HCT116 (cell line): ENCODE results near the gene F2RL3. TPM values are rescaled to one million over a fixed set of nuclear protein-coding genes. Genes with fewer than 3 reads are reported as not detected.

Experiments used
- ATAC-seq: fragments of 200-7000 bp; cut with Tn5 transposase; 2 replicates; pipeline ENCODE4 v1.9.1; 2020; ENCODE audit warnings: mild to moderate bottlenecking, moderate library complexity
- BruUV-seq: library from RNA; stranded (reverse); fragments of 400-500 nt; replicated peaks from 2 replicates; lab custom pipeline; 2021; lab: Mats Ljungman, UMichigan
- CTCF ChIA-PET: fragments of 300-600 bp; sonication (Branson Sonifier 250); formaldehyde crosslinking; loops from one replicate; lab custom pipeline; 2021; ENCODE audit warnings: antibody characterized with exemption; lab: Charles Lee
- POLR2A ChIA-PET: fragments of 300-600, 350-600 bp; sonication (Branson Sonifier 250); formaldehyde crosslinking; loops from one replicate; lab custom pipeline; 2021; ENCODE audit warnings: antibody characterized with exemption; lab: Charles Lee
- RAD21 ChIA-PET, 2 experiments: fragments of 300-600 bp; sonication (Branson Sonifier 250); formaldehyde crosslinking; loops; one replicate each; lab custom pipeline; 2023; ENCODE audit warnings: low total read pairs in 2 of 2; ENCODE audit not compliant: uncharacterized antibody in 2 of 2, unreplicated experiment in 2 of 2, low non-redundant PET in 1 of 2; lab: Charles Lee
- DNase-seq: peaks from one replicate; pipeline ENCODE4 v3.0.0-alpha.2; 2010; ENCODE audit warnings: low read depth, low spot score
- H2AFZ ChIP-seq: fragments of 200-600 bp; shearing (Covaris generic), sonication (generic); 2 replicates; pipeline ENCODE4 v1.6.1; 2017; ENCODE audit warnings: low read depth, mixed run types, mixed read lengths, antibody characterized with exemption, low read length; ENCODE audit not compliant: poor library complexity, severe bottlenecking
- H3K27ac ChIP-seq: 2 replicates; pipeline ENCODE4 v1.5.1; 2012; ENCODE audit warnings: low read depth, low read length
- H3K27me3 ChIP-seq: fragments of 200-600 bp; sonication (generic); 2 replicates; pipeline ENCODE4 v1.6.1; 2016; ENCODE audit warnings: mixed run types, low read length, mixed read lengths; ENCODE audit not compliant: insufficient read depth
- H3K36me3 ChIP-seq, 2 experiments: fragments of 200-500 bp in 1 of 2; fragments of 200-600 bp in 1 of 2; sonication (Bioruptor generic) in 1 of 2; sonication (generic) in 1 of 2; 2 replicates each; pipeline versions ENCODE4 v1.5.1 to v1.6.1; 2014 to 2016; ENCODE audit warnings: low read length in 2 of 2, inconsistent platforms in 1 of 2, mixed read lengths in 1 of 2, mixed run types in 1 of 2; ENCODE audit not compliant: insufficient read depth in 2 of 2, control insufficient read depth in 1 of 2
- H3K4me1 ChIP-seq, 2 experiments: fragments of 200-600 bp in 1 of 2; sonication (generic) in 1 of 2; 2 replicates each; pipeline versions ENCODE4 v1.5.1 to v1.6.1; 2012 to 2017; ENCODE audit warnings: low read length in 2 of 2, inconsistent platforms in 1 of 2, mild to moderate bottlenecking in 1 of 2, mixed read lengths in 1 of 2, mixed run types in 1 of 2, moderate library complexity in 1 of 2; ENCODE audit not compliant: insufficient read depth in 2 of 2, control insufficient read depth in 1 of 2
- H3K4me2 ChIP-seq: fragments of 200-600 bp; sonication (generic); 2 replicates; pipeline ENCODE4 v1.6.1; 2017; ENCODE audit warnings: mixed run types, low read length, mixed read lengths
- H3K4me3 ChIP-seq, 2 experiments: fragments of 200-600 bp in 1 of 2; sonication (generic) in 1 of 2; replicated peaks in 1 of 2; 2 replicates each; pipeline ENCODE4 v1.5.1; 2011 to 2016; ENCODE audit warnings: low read length in 2 of 2, control low read depth in 1 of 2, low read depth in 1 of 2, mild to moderate bottlenecking in 1 of 2, mixed read lengths in 1 of 2, mixed run types in 1 of 2
- H3K79me2 ChIP-seq: fragments of 200-600 bp; sonication (generic); 2 replicates; pipeline ENCODE4 v1.6.1; 2017; ENCODE audit warnings: mild to moderate bottlenecking, mixed run types, low read length, moderate library complexity, mixed read lengths; ENCODE audit not compliant: insufficient read depth
- H3K9ac ChIP-seq: fragments of 200-600 bp; sonication (generic); 2 replicates; pipeline ENCODE4 v1.6.1; 2016; ENCODE audit warnings: low read length, mixed read lengths
- H3K9me2 ChIP-seq: fragments of 200-600 bp; sonication (generic), shearing (Covaris generic); 2 replicates; pipeline ENCODE4 v1.6.1; 2017; ENCODE audit warnings: mixed run types, mild to moderate bottlenecking, moderate library complexity; ENCODE audit not compliant: insufficient read depth
- H3K9me3 ChIP-seq, 2 experiments: fragments of 200-500 bp in 1 of 2; fragments of 200-600 bp in 1 of 2; sonication (Bioruptor generic) in 1 of 2; sonication (generic) in 1 of 2; 2 replicates each; pipeline ENCODE4 v1.6.1; 2014 to 2017; ENCODE audit warnings: low read length in 2 of 2, mixed read lengths in 2 of 2, inconsistent platforms in 1 of 2, low read depth in 1 of 2, mild to moderate bottlenecking in 1 of 2, mixed run types in 1 of 2, moderate library complexity in 1 of 2; ENCODE audit not compliant: control insufficient read depth in 1 of 2, insufficient read depth in 1 of 2
- H4K20me1 ChIP-seq: fragments of 200-600 bp; sonication (generic), shearing (Covaris generic); 2 replicates; pipeline ENCODE4 v1.6.1; 2017; ENCODE audit warnings: mixed run types, mild to moderate bottlenecking, moderate library complexity; ENCODE audit not compliant: insufficient read depth
- CBX3 ChIP-seq: IDR thresholded peaks from 2 replicates; pipeline ENCODE4 v1.6.1; 2012; ENCODE audit warnings: low read depth
- CEBPB ChIP-seq: IDR thresholded peaks from 2 replicates; pipeline ENCODE4 v1.6.1; 2012; ENCODE audit warnings: low read depth
- ELF1 ChIP-seq: IDR thresholded peaks from 2 replicates; pipeline ENCODE4 v1.6.1; 2012; ENCODE audit warnings: low read depth, borderline replicate concordance
- POLR2A ChIP-seq: IDR thresholded peaks from 2 replicates; pipeline ENCODE4 v1.7.0; 2011; ENCODE audit warnings: borderline replicate concordance; ENCODE audit not compliant: insufficient read depth, insufficient read length; ENCODE audit errors: extremely low read depth
- TCF7L2 ChIP-seq: IDR thresholded peaks from 2 replicates; pipeline ENCODE4 v1.7.0; 2011; ENCODE audit warnings: borderline replicate concordance, inconsistent platforms; ENCODE audit not compliant: insufficient read depth, insufficient read length; ENCODE audit errors: extremely low read depth
- YY1 ChIP-seq: IDR thresholded peaks from 2 replicates; pipeline ENCODE4 v1.6.1; 2011; ENCODE audit warnings: low read length, low read depth, moderate library complexity, mild to moderate bottlenecking; ENCODE audit not compliant: insufficient replicate concordance; ENCODE audit errors: extremely low read depth
- ZBTB33 ChIP-seq: IDR thresholded peaks from 2 replicates; pipeline ENCODE4 v1.6.1; 2011; ENCODE audit warnings: mild to moderate bottlenecking, low read length, moderate library complexity; ENCODE audit not compliant: insufficient replicate concordance; ENCODE audit errors: extremely low read depth
- ZNF274 ChIP-seq: fragments of 200-500 bp; sonication (Bioruptor generic); IDR thresholded peaks from 2 replicates; pipeline ENCODE4 v1.6.1; 2014; ENCODE audit warnings: mild to moderate bottlenecking, low read depth, low read length, inconsistent platforms
- intact Hi-C: fragments of 100-400 bp; cut with micrococcal nuclease; formaldehyde crosslinking; loops from 2 replicates; pipeline ENCODE4 v1.10.0; 2022
- total RNA-seq: library from RNA; stranded (reverse); gene quantifications from one replicate; pipeline ENCODE4 v1.2.1, GENCODE V29; 2021; ENCODE audit not compliant: unreplicated experiment

F2RL3 gene
- total RNA-seq, 1 experiment from 2014 or later: 0.10 TPM

GRCh38 chr19:16883522-16883921 is 5.3 kb upstream of the F2RL3 start:
- no peak for DNase-seq
- H3K4me1 ChIP-seq: no peaks in the 10 kb centered on the region
- H3K4me2 ChIP-seq: no peak overlapping the region
- peaks cover 8 to 11% of the 10 kb centered on the region in 2 experiments; a peak in 2 of 4 replicates for H3K9me3 ChIP-seq
- no peak for TF ChIP-seq ZNF274
- no peak for TF ChIP-seq CEBPB
- no peak for TF ChIP-seq CBX3
- TF ChIP-seq POLR2A: no peak
- TF ChIP-seq TCF7L2: no peak
- TF ChIP-seq ZBTB33: no peak
- TF ChIP-seq ELF1: no peak
- no peak for ATAC-seq
- no peaks in the 10 kb centered on the region for H3K9me2 ChIP-seq
- H3K4me3 ChIP-seq: no peak overlapping the region
- H2AFZ ChIP-seq: no peak overlapping the region
- no peaks in the 10 kb centered on the region for H3K27me3 ChIP-seq
- intact Hi-C loops: no loop called here
- BruUV-seq: no TSS peak
- CTCF ChIA-PET: no interaction called here
- POLR2A ChIA-PET: no interaction called here
- no peaks in the 10 kb centered on the region for H4K20me1 ChIP-seq
- peaks cover 0 to 21% of the 10 kb centered on the region in 2 experiments; a peak in 3 of 4 replicates for H3K36me3 ChIP-seq
- no peaks in the 10 kb centered on the region for H3K79me2 ChIP-seq
- H3K27ac ChIP-seq: no peak overlapping the region
- RAD21 ChIA-PET: no interaction called here
- H3K9ac ChIP-seq: no peak overlapping the region

GRCh38 chr19:16885166-16885565 is 3.6 kb upstream of the F2RL3 start:
- no TSS peak for BruUV-seq
- ChIA-PET RAD21 (no interaction called here), POLR2A (no interaction called here), CTCF (no interaction called here)
- Histone ChIP-seq H3K36me3 (peaks cover 0 to 5% of the 10 kb centered on the region in 2 experiments; a peak in 2 of 4 replicates), H3K4me1 (no peaks in the 10 kb centered on the region), H3K9me3 (peaks cover 8 to 11% of the 10 kb centered on the region in 2 experiments; a peak in 2 of 4 replicates), H3K4me2 (no peak overlapping the region), H3K27me3 (no peaks in the 10 kb centered on the region), H3K79me2 (no peaks in the 10 kb centered on the region), H3K27ac (no peak overlapping the region), H3K4me3 (no peak overlapping the region), H4K20me1 (no peaks in the 10 kb centered on the region), H3K9ac (no peak overlapping the region), H3K9me2 (no peaks in the 10 kb centered on the region), H2AFZ (no peak overlapping the region)
- no peak for TF ChIP-seq YY1
- ATAC-seq (no peak), DNase-seq (no peak)
- intact Hi-C loops: no loop called here
